OCI-LY7 (cell line): ENCODE data around the gene FLT3. TPM values are rescaled to one million over a fixed set of nuclear protein-coding genes. Genes with fewer than 3 reads are reported as not detected.

Experiments
- Bru-seq: library from RNA; stranded (reverse); fragments of 400-500 nt; gene quantifications from one replicate; lab custom pipeline; 2021; lab: Mats Ljungman, UMichigan
- BruChase-seq, 2 experiments: library from RNA; stranded (reverse); fragments of 400-500 nt; gene quantifications; one replicate each; lab custom pipeline; 2021; lab: Mats Ljungman, UMichigan
- BruUV-seq: library from RNA; stranded (reverse); fragments of 400-500 nt; replicated peaks from 2 replicates; lab custom pipeline; 2021; lab: Mats Ljungman, UMichigan
- CTCF ChIA-PET: fragments of 300-600 bp; sonication (Branson Sonifier 250); formaldehyde crosslinking; loops from one replicate; lab custom pipeline; 2022; ENCODE audit warnings: antibody characterized with exemption; ENCODE audit not compliant: unreplicated experiment; lab: Charles Lee
- POLR2A ChIA-PET: fragments of 300-600 bp; sonication (Branson Sonifier 250); formaldehyde crosslinking; loops from one replicate; lab custom pipeline; 2022; ENCODE audit warnings: antibody characterized with exemption; lab: Charles Lee
- DNase-seq: peaks from one replicate; pipeline ENCODE4 v3.0.0-alpha.2; 2015; ENCODE audit warnings: low spot score
- H2AFZ ChIP-seq: fragments of 200-600 bp; sonication (generic), shearing (Covaris generic); 2 replicates; pipeline ENCODE4 v1.6.1; 2014; ENCODE audit warnings: mild to moderate bottlenecking, antibody characterized with exemption, low read length, moderate library complexity
- H3K27ac ChIP-seq: fragments of 200-600 bp; sonication (generic); 2 replicates; pipeline ENCODE4 v1.5.1; 2014; ENCODE audit warnings: mixed run types, low read depth, mild to moderate bottlenecking, moderate library complexity, low read length, inconsistent platforms; ENCODE audit not compliant: poor library complexity, severe bottlenecking
- H3K36me3 ChIP-seq: fragments of 200-600 bp; sonication (generic); 2 replicates; pipeline ENCODE4 v1.6.1; 2014; ENCODE audit warnings: mild to moderate bottlenecking, antibody characterized with exemption, low read length, moderate library complexity, mixed read lengths; ENCODE audit not compliant: insufficient read depth
- H3K4me1 ChIP-seq: fragments of 200-600 bp; sonication (generic); 2 replicates; pipeline ENCODE4 v1.5.1; 2014; ENCODE audit warnings: mild to moderate bottlenecking, low read length; ENCODE audit not compliant: insufficient read depth, poor library complexity, severe bottlenecking
- H3K4me2 ChIP-seq: fragments of 200-600 bp; sonication (generic); 2 replicates; pipeline ENCODE4 v1.6.1; 2014; ENCODE audit warnings: mild to moderate bottlenecking, low read length
- H3K4me3 ChIP-seq: fragments of 200-600 bp; sonication (generic); 2 replicates; pipeline ENCODE4 v1.5.1; 2014; ENCODE audit warnings: mild to moderate bottlenecking, low read depth, low read length; ENCODE audit not compliant: poor library complexity, severe bottlenecking
- H3K79me2 ChIP-seq: fragments of 200-600 bp; sonication (generic); 2 replicates; pipeline ENCODE4 v1.6.1; 2016; ENCODE audit warnings: low read depth, mild to moderate bottlenecking, low read length, moderate library complexity, mixed read lengths; ENCODE audit not compliant: insufficient read depth
- H3K9me2 ChIP-seq: fragments of 200-600 bp; sonication (generic); 2 replicates; pipeline ENCODE4 v1.6.1; 2016; ENCODE audit warnings: mild to moderate bottlenecking, low read length, mixed read lengths; ENCODE audit not compliant: insufficient read depth
- H3K9me3 ChIP-seq: fragments of 200-600 bp; sonication (generic); 2 replicates; pipeline ENCODE4 v1.6.1; 2014; ENCODE audit warnings: mild to moderate bottlenecking, mixed run types, low read length, mixed read lengths
- H4K20me1 ChIP-seq: fragments of 200-600 bp; sonication (generic); 2 replicates; pipeline ENCODE4 v1.6.1; 2014; ENCODE audit warnings: mild to moderate bottlenecking, antibody characterized with exemption, low read length, moderate library complexity, mixed read lengths; ENCODE audit not compliant: insufficient read depth
- CTCF ChIP-seq: fragments of 200-600 bp; sonication (generic); conservative IDR thresholded peaks from 2 replicates; pipeline ENCODE4 v1.5.1; 2014; ENCODE audit warnings: mild to moderate bottlenecking, antibody characterized with exemption, low read length, moderate library complexity, mixed read lengths
- EZH2phosphoT487 ChIP-seq: fragments of 200-600 bp; sonication (generic); IDR thresholded peaks from 2 replicates; pipeline ENCODE4 v1.6.1; 2018; ENCODE audit warnings: low read depth, borderline replicate concordance, mild to moderate bottlenecking, mixed run types, antibody characterized with exemption, low read length, moderate library complexity, mixed read lengths
- intact Hi-C: fragments of 100-400 bp; cut with micrococcal nuclease; formaldehyde crosslinking; loops from one replicate; pipeline ENCODE4 v1.10.0; 2022; ENCODE audit not compliant: unreplicated experiment
- long read RNA-seq: library from polyadenylated mRNA; stranded (forward); transcript quantifications from one replicate; pipeline ENCODE4 v2.0.0, GENCODE V29; 2022
- total RNA-seq, 2 experiments: library from RNA; depleted of rRNA in 1 of 2; stranded (reverse); fragments of >200 nt in 1 of 2; shearing (Covaris generic) in 1 of 2; gene quantifications; 2 replicates each; pipeline ENCODE4 v1.2.3, GENCODE V29; 2014 to 2022

FLT3 gene
- not detected in 2 replicates for total RNA-seq (2014; rRNA removed; shearing (Covaris generic))
- total RNA-seq (2022), result not detected in 2 replicates
- Bru-seq, nascent RNA, result percentile 10 among the genes with signal in this experiment
- BruChase-seq, experiment 1, labeled RNA remaining after a 6-hour chase, result percentile 8 among the genes with signal in this experiment
- BruChase-seq, experiment 2, labeled RNA remaining after a 2-hour chase, result percentile 6 among the genes with signal in this experiment
- long read RNA-seq, result 0 reads

GRCh38 chr13:28100150-28101121 lies at the start of gene FLT3:
FLT3 (minus strand) TSS chr13:28100576; CDS start chr13:28100510, 66 bp downstream.
- Histone ChIP-seq H3K9me3 (no peaks in the 10 kb centered on the region), H3K4me3 (no peak within 1 kb of the TSS), H3K27ac (no peak within 1 kb of the TSS), H4K20me1 (no peaks in the 10 kb centered on the region), H3K79me2 (no peaks in the 10 kb centered on the region), H3K36me3 (no peaks in the 10 kb centered on the region), H3K4me2 (no peak within 1 kb of the TSS), H3K9me2 (no peaks in the 10 kb centered on the region), H2AFZ (no peak within 1 kb of the TSS), H3K4me1 (no peaks in the 10 kb centered on the region)
- no peak for TF ChIP-seq EZH2phosphoT487
- no peak for TF ChIP-seq CTCF
- no TSS peak for BruUV-seq
- intact Hi-C loops, result no loop called here
- no peak for DNase-seq
- ChIA-PET POLR2A (no interaction called here), CTCF (no interaction called here)

DNA sequence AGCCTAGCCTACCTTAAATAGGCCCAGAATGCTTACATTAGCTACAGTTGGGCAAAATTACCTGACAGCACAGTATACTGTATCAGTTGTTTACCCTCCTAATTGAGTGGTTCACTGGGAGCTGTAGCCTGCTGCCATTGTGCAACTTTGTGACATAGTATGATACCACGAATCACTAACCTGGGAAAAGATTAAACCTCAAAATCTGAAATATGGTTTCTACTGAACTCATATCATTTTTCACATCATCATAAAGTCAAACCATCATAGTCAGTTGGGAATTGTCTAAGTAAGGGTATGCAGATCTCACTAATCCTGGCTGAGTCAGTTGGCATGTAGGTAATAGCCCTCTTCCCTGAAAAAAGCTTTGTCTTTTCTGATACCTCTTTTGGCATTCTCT lies 47.1 kb upstream of the FLT3 start:
- no peak for TF ChIP-seq EZH2phosphoT487
- TF ChIP-seq CTCF, result no peak
- intact Hi-C loops, result no loop called here
- Histone ChIP-seq H3K36me3 (peaks cover 23% of the 10 kb centered on the region), H3K9me3 (no peaks in the 10 kb centered on the region), H4K20me1 (peaks cover 21% of the 10 kb centered on the region; the same call in 1 of the 2 replicates), H3K4me1 (no peaks in the 10 kb centered on the region), H2AFZ (no peak overlapping the region), H3K79me2 (peaks cover 98% of the 10 kb centered on the region), H3K27ac (no peak overlapping the region), H3K9me2 (no peaks in the 10 kb centered on the region), H3K4me3 (no peak overlapping the region), H3K4me2 (no peak overlapping the region)
- DNase-seq, result no peak
- ChIA-PET CTCF (no interaction called here), POLR2A (interaction anchor here (0.6 to 1.5 kb wide), 5 partner anchors 9 to 601 kb away, joined by 3 to 5 read pairs (median 4); no protein-coding TSS in a partner anchor)
- no TSS peak for BruUV-seq
